ENCODE measurements around the gene VPS26B.
"Not testable (repeated sequence)": the region's sequence is repeated elsewhere in the genome, so short reads cannot be mapped to it uniquely, and the experiment has no call there.

The VPS26B gene

GRCh38 chr11:134233729-134234179 is 9.3 kb downstream of the VPS26B start:
- DNase-seq, result no peak

- no peak for DNase-seq
Measured at GRCh38 chr11:134235399-134235798, 10.9 kb downstream of the VPS26B start.

GRCh38 chr11:134236834-134237556 is 12.5 kb downstream of the VPS26B start:
- DNase-seq, result no peak

- DNase-seq, result no peak
Measured at GRCh38 chr11:134237557-134237922, 13.1 kb downstream of the VPS26B start.

GRCh38 chr11:134238956-134239355 is 14.5 kb downstream of the VPS26B start:
- no peak for DNase-seq

GRCh38 chr11:134240592-134240991 is 16.1 kb downstream of the VPS26B start:
- no peak for DNase-seq

GRCh38 chr11:134242376-134242775 is 17.9 kb downstream of the VPS26B start:
- no peak for DNase-seq

- no peak for DNase-seq
Measured at GRCh38 chr11:134243913-134244312, 19.4 kb downstream of the VPS26B start.

GRCh38 chr11:134244593-134244992 is 20.1 kb downstream of the VPS26B start:
- DNase-seq, result peak in 1 of 3 donors; percentile 22

GRCh38 chr11:134245434-134245833 is 21.0 kb downstream of the VPS26B start:
- no peak for DNase-seq

GRCh38 chr11:134246100-134246499 is 21.6 kb downstream of the VPS26B start:
- no peak for DNase-seq

GRCh38 chr11:134246678-134247077 is 22.2 kb downstream of the VPS26B start:
- DNase-seq, result no peak

- no peak for DNase-seq
Measured at GRCh38 chr11:134248910-134249480, 24.5 kb downstream of the VPS26B start.

- peak; percentile 14 to 39 (median 36) for DNase-seq
Measured at GRCh38 chr11:134250246-134250645, 25.8 kb downstream of the VPS26B start.

- DNase-seq, result no peak
Measured at GRCh38 chr11:134250675-134251074, 26.2 kb downstream of the VPS26B start.

- DNase-seq, result peak; percentile 47 to 59 (median 54)
Measured at GRCh38 chr11:134252346-134253187, 28.1 kb downstream of the VPS26B start.

- DNase-seq, result peak; percentile 96 to 97 (median 97)
Measured at GRCh38 chr11:134253188-134253993, 28.9 kb downstream of the VPS26B start, which contains the start of the genes ACAD8 and THYN1. Gene ACAD8, plus strand, starts transcription at chr11:134253568. Its CDS starts 33 bp downstream, at chr11:134253601. Gene THYN1, minus strand, starts transcription at chr11:134253352. Its CDS starts 470 bp downstream, at chr11:134252882.

GRCh38 chr11:134254433-134255183 is 30.1 kb downstream of the VPS26B start:
- DNase-seq, result peak in 2 of 3 donors; percentile 41 to 56

- DNase-seq, result not testable (repeated sequence)
Measured at GRCh38 chr11:134255184-134255561, 30.7 kb downstream of the VPS26B start.

GRCh38 chr11:134257101-134257500 is 32.6 kb downstream of the VPS26B start:
- no peak for DNase-seq

GRCh38 chr11:134258577-134258976 is 34.1 kb downstream of the VPS26B start:
- no peak for DNase-seq

- no peak for DNase-seq
Measured at GRCh38 chr11:134260503-134260902, 36.0 kb downstream of the VPS26B start.
